ENCODE measurements around the gene AGPAT2.
A peak's percentile ranks its signal among the peaks of the same experiment; 100 is the strongest.

AGPAT2 gene

GRCh38 chr9:136673088-136673974 lies 13.9 kb downstream of the AGPAT2 start:
- no peak for DNase-seq (ENCODE audit: low spot score)

- no peak for DNase-seq (ENCODE audit: low spot score)
Observed at GRCh38 chr9:136672431-136673087, 14.7 kb downstream of the AGPAT2 start.

GRCh38 chr9:136671646-136672430 lies 15.4 kb downstream of the AGPAT2 start:
- peak; percentile 29 for DNase-seq (ENCODE audit: low spot score)

- no peak for DNase-seq (ENCODE audit: low spot score)
Observed at GRCh38 chr9:136671254-136671614, 16.0 kb downstream of the AGPAT2 start.

- DNase-seq (ENCODE audit: low spot score): no peak
Observed at GRCh38 chr9:136670576-136671253, 16.5 kb downstream of the AGPAT2 start.

GRCh38 chr9:136669791-136670464 lies 17.3 kb downstream of the AGPAT2 start:
- no peak for DNase-seq (ENCODE audit: low spot score)

- DNase-seq (ENCODE audit: low spot score): no peak
Observed at GRCh38 chr9:136668983-136669790, 18.1 kb downstream of the AGPAT2 start.

GRCh38 chr9:136667940-136668760 lies 19.1 kb downstream of the AGPAT2 start:
- DNase-seq (ENCODE audit: low spot score): no peak

GRCh38 chr9:136667214-136667939 lies 19.9 kb downstream of the AGPAT2 start:
- DNase-seq (ENCODE audit: low spot score): no peak

GRCh38 chr9:136666372-136667213 lies 20.7 kb downstream of the AGPAT2 start:
- no peak for DNase-seq (ENCODE audit: low spot score)

- no peak for DNase-seq (ENCODE audit: low spot score)
Observed at GRCh38 chr9:136665704-136666371, 21.4 kb downstream of the AGPAT2 start.

GRCh38 chr9:136665111-136665703 lies 22.1 kb downstream of the AGPAT2 start:
- DNase-seq (ENCODE audit: low spot score): no peak

- DNase-seq (ENCODE audit: low spot score): no peak
Observed at GRCh38 chr9:136664000-136664915, 23.0 kb downstream of the AGPAT2 start.

GRCh38 chr9:136662656-136663581 lies 24.3 kb downstream of the AGPAT2 start, which contains the start of gene EGFL7:
EGFL7 (plus strand) TSS chr9:136662916; CDS start chr9:136668283, 5,367 bp downstream.
- no peak for DNase-seq (ENCODE audit: low spot score)

GRCh38 chr9:136662326-136662655 lies 25.0 kb downstream of the AGPAT2 start:
- no peak for DNase-seq (ENCODE audit: low spot score)
